GM13976 (cell line): ENCODE measurements around the gene B4GALT2.
A peak's percentile ranks its signal among the peaks of the same experiment; 100 is the strongest.

Experiments
- DNase-seq: peaks from one replicate; pipeline ENCODE4 v3.0.0; 2012; ENCODE audit warnings: low spot score
- in situ Hi-C: fragments of 300-500 bp; cut with MboI; formaldehyde crosslinking; loops from one replicate; pipeline ENCODE4 v1.12.0; 2022; ENCODE audit warnings: low sequenced_read_pairs, mixed read lengths, inconsistent platforms; ENCODE audit not compliant: unreplicated experiment
- TF ChIP-seq, protein P1 (sequence below): IDR thresholded peaks from 2 replicates; pipeline ENCODE4 v1.5.1; 2012; ENCODE audit warnings: borderline replicate concordance, mild to moderate bottlenecking; ENCODE audit not compliant: insufficient read depth; ENCODE audit errors: extremely low read depth, missing control alignments, control extremely low read depth

B4GALT2 gene

DNA sequence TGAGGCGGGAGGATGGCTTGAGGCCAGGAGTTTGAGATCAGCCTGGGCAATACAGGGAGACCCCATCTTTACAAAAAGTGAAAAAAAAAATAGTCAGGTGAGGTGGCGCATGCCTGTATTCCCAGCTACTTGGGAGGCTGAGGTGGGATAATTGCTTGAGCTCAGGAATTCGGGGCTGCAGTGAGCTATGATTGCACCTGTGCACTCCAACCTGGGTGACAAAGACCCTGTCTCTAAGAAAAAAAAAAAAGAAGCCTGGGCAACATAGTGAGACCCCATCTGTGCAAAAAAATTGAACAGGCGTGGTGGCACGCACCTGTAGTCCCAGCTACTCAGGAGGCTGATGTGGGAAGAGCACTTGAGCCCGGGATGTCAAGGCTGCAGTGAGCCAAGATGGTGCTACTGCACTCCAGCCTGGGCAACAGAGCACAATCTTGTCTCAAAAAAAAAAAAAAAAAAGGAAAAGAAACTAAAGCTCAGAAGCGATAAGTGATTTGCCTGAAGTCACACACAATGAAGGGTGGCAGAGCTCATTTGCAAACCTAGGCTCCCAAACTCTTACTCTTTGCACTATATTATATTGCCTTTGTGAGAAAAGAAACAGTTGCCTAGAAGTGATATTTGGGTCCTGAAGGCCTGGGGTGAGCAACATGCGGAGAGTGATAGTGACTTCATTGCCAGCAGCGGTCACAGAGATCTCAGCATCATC lies 14.3 kb downstream of the B4GALT2 start:
- DNase-seq = no peak
- in situ Hi-C loops = no loop called here
- TF ChIP-seq, protein P1, sequence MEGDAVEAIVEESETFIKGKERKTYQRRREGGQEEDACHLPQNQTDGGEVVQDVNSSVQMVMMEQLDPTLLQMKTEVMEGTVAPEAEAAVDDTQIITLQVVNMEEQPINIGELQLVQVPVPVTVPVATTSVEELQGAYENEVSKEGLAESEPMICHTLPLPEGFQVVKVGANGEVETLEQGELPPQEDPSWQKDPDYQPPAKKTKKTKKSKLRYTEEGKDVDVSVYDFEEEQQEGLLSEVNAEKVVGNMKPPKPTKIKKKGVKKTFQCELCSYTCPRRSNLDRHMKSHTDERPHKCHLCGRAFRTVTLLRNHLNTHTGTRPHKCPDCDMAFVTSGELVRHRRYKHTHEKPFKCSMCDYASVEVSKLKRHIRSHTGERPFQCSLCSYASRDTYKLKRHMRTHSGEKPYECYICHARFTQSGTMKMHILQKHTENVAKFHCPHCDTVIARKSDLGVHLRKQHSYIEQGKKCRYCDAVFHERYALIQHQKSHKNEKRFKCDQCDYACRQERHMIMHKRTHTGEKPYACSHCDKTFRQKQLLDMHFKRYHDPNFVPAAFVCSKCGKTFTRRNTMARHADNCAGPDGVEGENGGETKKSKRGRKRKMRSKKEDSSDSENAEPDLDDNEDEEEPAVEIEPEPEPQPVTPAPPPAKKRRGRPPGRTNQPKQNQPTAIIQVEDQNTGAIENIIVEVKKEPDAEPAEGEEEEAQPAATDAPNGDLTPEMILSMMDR = no peak

DNA sequence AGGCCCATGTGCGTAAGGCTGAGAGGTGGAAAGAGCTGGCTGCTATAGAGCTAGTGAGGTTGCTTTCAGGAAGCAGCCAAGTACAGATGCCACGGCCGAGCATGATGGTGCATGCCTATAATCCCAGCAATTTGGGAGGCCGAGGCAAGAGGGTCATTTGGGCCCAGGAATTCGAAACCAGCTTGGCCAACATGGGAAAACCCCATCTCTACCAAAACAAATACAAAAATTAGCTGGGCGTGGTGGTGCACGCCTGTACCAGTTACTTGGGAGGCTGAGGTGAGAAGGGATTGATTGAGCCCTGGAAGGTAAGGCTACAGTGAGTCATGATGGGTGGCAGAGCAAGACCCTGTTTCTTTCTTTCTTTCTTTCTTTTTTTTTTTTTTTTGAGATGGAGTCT lies 15.1 kb downstream of the B4GALT2 start:
- in situ Hi-C loops = no loop called here
- TF ChIP-seq, protein P1 = no peak
- DNase-seq = no peak

DNA sequence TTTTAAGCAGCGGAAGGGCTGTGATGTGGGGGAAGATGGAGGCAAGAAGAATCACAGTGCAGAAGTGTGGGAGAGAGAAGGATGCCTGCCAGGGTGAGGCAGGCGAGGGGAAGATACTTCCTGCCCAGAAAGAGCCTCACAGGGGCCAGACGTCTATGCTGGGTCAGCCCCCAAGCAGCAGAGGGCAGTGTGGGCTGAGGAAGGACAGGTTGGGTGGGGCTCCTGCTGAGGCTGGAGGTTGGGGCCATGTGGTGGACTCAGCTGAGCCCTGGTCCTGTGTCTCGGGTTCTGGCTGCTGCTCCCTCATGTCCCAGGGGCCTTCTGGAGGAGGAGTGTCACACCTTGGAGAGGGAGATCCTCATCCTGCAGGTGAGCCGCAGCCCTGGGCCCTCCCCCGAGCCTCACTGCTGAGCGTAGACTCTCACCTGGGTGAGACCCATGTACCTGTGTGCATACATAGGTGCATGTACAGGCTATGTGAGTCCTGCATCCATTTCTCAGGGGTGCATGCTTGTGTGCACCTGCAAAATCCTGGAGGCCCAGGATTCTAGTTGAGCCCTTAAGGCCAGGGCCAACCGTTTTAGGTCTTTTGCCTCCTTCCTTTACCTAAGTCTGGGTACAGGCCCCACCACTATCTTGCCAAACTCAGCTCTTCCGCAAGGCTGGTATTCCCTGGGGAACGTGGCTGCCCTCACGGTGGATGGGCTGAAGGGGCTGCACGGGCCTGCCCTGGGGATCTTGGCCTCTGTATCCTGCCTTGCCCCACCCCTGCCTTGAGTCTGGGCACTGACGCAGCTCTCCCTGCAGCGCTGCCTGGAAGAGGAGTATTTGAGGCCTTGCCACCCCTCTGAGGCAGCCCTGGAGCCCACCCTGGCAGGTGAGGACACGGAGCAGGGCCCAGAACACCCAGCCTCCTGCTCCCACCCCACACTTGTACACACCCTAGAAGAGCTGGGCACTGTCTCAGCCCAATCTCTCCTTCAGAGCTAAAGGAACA lies 16.1 kb downstream of the B4GALT2 start:
- TF ChIP-seq, protein P1 = peak; percentile 26
- in situ Hi-C loops = no loop called here
- peak; percentile 71 for DNase-seq

DNA sequence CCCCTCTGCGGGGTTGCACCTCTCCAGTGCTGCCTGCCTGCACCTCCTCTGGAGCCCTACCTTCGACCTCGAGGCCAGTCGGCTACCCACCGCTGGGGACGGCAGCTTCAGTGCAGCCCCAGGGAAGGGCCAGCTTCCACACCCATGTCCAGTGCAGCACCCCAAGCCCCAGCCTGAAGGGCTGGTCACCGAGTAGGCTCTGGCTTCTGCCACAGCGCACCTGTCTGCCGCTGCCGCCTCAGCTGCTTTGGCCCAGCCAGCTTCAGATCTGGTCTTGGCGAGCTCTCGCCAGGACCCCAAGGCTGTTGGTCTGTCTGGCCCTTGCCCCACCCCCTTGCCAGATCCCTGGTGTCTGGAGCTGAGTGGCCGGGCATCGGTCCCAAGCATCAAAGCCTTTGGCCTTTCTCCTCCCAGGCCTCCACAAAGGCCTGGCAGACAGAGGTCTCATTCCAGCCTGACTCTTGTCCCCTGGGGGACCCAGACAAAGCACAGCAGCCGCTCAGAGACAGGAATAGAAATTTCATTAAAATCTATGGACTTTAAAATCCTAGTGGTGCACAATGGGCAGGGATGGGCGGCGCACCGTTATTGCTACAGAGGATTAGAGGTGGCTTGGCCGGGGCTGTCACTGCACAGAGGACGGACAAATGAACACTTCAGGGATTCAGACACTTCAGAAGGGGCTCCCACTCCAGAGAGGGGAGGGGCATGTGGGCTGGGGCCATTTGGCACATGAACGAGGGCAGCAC lies 17.1 kb downstream of the B4GALT2 start:
- in situ Hi-C loops = no loop called here
- TF ChIP-seq, protein P1 = no peak
- no peak for DNase-seq

DNA sequence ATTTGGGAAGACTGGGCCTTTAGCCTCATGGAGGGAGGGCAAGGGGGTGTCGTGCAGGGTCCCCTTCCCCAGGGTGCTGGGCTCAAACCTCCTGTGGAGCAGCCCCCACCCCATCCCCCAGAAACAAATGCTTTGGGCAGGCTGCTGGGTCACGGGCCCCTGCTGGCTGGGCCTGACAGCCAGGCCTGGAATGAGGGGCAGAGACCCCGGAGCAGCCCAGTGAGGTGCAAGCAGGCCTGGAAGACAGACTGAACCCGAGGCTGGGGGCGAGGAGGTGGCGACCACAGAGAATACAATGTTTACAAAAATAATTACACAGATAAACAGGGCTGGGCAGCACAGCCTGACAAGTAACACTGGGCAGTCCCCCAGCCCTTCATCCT lies 17.7 kb downstream of the B4GALT2 start:
- DNase-seq = no peak
- in situ Hi-C loops = no loop called here

More for the DNA sequence above, 17.7 kb downstream of the B4GALT2 start:
- TF ChIP-seq, protein P1 = no peak
